Hematopoietic multipotent progenitor cell treated with erythropoietin and hydrocortisone succinate and interleukin-3 and kit ligand, for 6 days (in vitro differentiated cells): ENCODE measurements around the gene PLD1.
"Not testable (repeated sequence)": the region's sequence is repeated elsewhere in the genome, so short reads cannot be mapped to it uniquely, and the experiment has no call there.

Source experiments
- DNase-seq: peaks from one replicate; pipeline ENCODE4 v3.0.0-alpha.2; 2015

PLD1 gene

DNA sequence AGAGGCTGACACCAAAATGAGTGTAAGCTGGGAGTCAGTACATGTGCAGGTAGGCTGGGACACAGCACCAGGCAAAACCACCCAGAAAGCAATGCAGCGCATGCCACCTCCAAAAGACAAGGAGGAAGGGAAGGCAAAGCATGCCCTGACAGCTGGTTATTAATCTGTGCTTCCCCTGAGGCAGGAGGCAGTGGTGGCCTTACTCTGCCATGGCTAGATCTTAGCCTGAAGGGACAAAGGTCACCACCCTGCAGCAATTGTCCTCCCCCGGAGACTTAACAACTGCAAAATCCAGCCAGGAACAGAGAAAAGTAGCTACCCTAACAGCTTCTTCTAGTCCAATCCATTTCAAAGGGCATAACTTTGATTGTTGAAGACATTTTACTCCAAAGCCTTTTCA, 73.7 kb downstream of the PLD1 start:
- DNase-seq: no peak

DNA sequence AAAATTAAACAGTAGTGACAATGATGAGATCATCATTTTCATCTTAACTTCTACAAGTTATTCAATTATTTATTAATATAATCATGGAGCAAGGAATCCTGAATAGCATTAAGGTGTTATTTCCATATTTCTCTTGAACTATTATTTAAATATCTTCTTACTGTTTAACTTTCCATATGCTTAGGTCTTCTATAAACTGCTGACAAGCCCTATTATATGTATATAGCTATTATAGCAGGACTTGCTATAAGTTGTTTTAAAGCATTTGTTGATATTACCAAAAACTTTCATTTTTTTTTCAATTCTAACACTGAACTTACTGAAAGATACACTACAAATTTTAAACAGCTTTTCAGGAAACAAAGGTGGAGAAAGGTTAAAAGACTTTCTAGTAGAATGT, 76.7 kb downstream of the PLD1 start:
- DNase-seq: no peak

DNA sequence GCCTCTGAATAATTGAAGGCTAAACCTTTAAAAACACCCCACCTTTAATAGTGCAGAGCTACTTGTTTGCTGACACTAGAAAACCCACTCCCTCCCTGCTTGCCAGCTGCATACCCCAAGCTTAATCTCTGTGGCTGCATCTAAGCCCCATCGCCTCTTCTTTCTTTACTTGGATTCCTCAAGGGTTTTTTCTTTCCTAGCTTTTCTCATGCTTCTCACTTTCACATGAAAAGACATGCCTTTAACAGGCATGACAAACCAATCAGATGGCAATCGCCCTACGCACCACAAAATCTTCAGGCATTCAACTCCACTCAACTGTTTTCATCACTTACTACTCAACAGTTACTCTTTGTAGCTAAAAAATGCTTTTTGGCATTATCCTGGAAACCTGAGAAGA, 77.5 kb downstream of the PLD1 start:
- DNase-seq: no peak

DNA sequence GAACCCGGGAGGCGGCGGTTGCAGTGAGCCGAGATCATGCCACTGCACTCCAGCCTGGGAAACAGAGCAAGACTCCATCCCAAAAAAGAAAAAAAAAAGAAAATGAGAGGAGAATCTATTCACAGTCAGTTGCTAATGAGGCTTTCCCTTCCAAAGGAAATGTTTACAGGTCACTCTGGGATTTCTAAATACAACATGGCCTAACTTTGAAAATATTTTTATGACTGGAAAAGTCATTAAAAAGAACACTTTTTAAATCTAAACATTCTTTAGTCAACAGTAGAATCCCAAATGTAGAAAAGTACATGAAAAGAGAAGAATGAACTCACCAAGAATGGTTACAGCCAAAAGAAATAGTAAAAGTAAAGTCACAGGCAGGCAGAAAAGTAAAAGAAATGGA, 78.6 kb downstream of the PLD1 start:
- DNase-seq: no peak

DNA sequence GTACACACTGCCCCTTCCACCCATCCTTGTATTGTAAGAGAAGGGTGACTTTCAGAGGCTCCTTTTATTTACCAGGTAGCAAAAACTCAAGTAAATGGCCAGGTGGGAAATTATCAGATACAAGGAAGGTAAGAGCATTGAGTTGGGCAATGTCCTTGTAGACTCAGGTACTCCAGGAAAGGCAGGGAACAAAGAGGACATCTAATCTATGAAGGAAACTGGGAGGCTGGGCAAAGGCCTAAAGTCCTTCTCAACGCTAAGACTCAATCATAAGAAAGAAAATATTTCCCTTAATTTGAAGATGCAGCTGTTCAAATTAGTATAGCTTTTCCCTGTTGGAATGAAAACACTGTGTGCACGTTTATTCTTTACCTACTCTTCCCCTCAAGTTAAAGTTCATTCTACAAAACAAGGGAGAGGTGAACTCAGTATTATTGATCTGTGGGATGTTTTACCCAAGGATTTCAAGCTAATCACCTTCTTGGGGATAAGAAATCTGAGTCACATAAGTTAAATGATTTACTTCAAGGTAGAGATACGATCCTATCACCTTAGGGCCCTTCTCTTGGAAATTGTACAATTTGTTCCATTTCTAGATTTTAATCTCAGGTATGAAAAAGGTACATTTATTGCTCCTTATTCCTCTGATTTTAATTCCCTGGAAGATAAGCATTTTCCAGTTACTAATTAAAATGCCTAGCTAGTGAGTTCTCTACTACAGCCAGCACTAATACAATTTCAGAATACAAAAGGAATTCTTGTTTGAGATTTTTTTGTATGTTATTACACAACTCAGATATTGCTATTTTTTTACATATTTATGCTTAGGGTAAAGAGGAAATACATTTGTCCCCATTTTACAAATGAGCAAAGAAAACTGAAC, 80.6 kb downstream of the PLD1 start:
- DNase-seq: no peak

DNA sequence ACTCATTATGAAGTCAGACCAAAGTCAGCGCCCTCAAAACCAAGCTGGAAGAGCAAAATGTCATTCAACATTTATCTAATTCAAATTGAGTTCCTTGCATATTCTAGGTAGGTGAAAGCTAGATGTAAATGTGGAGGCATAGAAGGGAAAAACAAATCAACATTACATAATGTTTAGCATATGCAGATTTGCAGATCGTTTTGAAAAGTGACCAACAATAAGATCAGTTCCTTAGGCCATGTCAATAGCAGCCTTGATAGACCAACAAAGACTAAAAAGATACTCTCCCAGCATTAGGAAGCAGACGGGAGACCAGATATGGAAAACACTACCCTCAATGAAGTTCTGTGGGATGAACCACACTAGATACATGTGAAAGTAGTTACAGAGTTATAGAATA, 83.0 kb downstream of the PLD1 start:
- DNase-seq: no peak

DNA sequence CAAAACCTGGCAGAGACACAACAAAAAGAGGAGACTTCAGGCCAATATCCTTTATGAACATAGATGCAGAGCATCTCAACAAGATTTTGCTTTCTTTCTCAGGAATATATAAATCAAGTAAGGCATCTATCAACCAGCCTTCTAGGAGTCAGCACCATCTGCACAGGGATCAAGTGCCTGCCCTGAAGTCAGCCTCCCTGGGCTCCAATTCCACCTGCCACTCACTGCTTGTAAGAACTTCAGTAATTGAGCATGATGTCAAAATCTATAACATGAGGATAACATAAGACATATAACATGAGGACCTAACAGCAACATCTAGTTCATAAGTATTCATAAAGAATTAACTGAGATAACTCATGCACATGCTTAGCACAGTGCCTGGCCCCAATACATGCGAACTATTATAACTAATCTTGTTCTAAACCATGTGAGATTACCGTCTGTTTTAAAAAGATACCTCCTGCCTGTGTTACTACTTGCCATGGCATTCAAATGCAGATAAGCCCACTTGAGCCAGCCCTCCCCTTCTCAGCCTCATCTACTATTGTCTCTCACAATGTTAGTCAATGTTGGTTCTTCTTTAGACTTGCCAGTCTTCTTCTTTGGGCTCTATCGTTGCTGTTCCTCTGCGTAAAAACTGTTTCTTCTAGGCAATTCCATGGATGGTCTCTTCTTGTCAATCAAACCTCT, 91.6 kb downstream of the PLD1 start:
- peak; percentile 54 for DNase-seq

DNA sequence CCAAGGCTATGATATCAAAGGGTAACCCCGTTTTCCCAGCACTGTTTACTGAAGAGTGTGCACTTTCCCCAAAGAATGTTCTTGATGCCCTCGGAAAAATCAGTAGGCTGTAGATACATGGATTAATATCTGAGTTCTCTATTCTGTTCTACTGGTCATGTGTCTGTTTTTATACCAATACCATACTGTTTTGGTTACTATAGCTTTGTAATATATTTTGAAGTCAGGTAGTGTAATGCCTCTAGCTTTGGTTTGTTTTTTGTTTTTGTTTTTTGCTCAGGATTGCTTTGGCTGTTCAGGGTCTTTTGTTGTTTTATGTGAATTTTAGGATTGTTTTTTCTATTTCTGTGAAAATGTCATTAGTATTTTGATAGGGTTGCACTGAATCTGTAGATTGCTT, 95.1 kb downstream of the PLD1 start:
- no peak for DNase-seq

DNA sequence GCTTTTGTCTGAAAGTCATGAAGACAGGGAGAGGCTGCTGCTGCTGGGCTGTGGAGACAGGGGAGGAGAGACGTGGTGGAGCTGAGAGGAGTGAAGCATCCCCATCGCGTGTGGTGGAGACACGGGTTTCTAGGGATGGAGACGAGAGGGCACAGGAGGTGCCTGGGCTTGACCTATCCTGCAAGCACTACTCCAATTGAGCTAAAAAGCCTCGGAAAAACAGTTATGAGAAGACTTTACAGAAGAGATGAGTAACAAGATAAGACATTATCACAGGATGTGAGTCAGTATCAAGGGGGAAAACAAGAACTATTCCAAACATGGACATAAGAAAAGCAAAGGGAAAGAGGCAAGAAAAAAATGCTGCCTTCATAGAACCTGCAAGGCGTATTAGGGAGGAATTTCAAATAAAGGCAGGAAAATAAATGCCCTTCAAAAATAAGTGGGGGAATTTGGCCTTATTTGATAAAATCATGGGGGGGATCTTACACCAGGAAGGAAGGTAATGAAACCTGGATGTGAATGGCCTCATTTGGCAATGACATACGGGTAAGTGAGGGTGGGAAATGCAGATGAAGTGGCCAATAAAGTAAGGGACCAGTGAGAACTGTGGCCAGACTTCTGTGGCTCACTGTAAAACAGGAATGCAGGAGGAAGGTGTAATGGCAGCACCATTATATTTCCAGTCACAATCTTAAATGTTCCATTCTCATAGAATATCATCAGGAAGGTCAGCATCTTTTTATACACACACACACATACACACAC, 97.9 kb downstream of the PLD1 start:
- no peak for DNase-seq

DNA sequence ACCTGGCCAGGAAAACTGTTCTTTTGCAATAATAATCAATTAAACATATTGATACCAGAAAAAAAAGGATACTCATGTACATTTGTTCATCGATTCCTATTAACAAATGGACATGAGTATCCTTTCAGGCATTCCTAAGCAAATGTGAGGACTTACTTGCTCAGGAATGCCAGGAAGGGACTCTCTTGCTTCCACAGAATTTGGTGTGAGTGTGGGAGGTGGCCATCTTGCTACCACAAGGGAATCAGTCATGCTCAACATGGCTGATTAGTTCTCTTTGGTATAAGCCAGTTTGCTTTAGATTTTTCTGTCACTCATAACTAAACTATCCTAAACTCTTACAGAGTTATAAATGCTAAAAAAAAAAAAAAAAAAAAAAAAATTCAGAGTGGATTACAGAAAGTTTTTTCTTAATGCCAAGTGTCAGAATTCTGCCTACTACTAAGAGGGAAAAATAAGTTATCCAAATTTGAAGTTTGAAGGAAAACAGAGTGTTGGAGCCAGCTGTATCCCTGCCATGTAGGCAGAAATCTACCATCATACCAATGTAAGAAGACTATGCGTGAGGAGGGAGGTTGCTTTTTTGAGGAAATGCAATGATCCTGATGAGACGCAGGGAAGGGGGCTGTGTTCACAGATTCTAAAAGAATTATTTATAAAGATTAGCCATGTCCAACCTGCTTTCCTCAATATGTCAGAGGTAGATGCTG, 98.7 kb downstream of the PLD1 start:
- DNase-seq: no peak

DNA sequence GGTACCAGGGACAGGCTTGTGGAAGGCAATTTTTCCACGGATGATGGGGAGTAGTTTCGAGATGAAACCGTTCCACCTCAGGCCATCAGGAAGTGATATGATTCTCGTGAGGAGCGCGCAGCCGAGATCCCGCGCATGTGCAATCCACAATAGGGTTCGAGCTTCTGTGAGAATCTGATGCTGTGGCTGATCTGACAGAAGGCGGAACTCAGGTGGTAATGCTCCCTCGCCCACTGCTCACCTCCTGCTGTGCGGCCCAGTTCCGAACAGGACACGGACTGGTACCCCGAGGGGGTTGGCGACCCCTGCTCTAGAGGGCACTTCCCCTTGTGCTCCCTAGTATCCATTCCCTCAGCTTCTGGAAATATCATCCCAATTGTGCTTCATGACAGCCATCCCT, 99.9 kb downstream of the PLD1 start:
- no peak for DNase-seq

DNA sequence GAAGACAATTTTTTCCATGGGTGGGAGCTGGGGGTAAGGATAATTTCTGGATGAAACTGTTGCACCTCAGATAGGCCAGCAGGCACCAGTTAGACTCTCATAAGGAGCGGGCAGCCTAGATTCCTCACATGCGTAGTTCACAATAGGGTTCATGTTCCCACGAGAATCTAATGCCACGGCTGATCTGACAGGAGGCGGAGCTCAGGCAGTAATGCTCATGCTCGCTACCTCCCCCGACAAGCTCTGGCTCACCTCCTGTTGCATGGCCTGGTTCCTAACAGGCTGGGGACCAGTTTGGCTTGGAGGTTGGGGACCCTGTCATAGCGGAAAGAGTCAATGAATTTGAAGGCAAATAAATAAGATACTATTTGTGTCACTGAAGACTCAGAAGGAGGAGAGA, 105.5 kb downstream of the PLD1 start:
- no peak for DNase-seq

DNA sequence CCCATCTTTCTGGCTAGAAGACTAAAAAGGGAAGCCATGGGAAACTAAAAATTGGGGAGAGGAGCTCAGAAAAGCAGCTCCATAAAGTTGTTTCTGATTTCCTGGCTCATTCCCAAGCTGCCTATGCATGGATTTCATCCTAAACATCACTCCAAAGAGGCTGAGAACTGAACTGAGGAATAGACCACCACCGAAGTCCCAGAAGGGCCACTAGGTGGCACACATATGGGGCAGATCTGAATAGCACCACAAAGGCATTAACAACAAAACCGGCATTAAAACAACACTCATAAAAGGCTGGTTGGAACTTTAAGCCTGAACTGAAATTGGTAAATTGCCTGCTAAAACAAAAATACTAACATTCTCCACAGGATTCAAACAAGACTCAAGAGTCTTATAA, 106.3 kb downstream of the PLD1 start:
- DNase-seq: peak; percentile 75

DNA sequence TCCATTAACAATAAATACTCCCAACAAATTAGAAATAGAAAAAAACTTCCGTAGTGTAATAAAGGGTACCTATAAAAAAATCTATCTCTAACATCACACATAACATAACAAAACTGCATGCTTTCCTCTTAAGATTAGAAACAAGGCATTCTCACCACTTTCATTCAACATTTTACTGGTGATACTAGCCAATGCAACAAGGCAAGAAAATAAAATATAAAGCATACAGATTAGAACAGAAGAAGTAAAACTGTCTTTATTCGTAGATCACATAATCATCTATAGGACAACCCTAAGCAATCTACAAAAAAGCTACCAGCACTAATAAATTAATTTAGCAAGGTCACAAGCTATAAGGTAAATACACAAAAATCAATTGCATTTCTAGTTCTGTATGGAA, 107.1 kb downstream of the PLD1 start:
- no peak for DNase-seq

DNA sequence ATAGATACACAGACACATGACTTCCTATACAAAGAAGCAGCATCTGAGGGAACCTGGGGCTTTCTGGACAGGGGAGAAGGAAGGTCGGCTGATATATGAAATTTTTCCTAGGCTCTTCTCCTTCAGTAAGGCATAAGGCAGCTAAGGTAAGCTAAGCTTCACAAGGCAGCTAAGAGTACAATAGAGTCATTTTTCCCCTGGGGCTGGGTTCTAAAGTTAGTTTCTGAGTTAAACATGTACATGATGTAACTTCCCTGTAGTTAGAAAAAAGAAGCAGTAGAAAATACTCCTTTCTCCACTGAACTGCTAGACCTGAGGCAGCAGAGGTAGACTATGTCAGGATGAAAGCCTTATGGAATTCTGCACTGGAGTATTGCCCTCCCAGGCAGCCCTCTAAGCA, 109.6 kb downstream of the PLD1 start:
- no peak for DNase-seq

DNA sequence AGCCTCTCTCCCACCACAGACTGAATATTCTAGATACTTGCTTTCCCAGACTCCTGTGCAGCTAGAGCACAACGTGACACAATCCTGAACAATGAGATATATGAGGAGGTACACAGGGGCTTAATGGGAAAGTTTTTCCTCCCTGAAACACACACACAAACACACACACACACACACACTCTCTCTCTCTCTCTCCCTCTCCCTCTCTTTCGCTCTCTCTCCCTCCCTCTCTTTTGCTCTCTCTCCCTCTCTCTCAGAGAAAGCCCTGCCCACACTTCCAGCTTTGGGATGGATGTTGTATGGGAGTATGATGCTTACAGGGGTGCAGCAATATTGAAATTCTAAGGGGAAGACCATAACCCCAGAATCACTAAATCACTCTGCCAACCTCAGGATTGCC, 110.1 kb downstream of the PLD1 start:
- no peak for DNase-seq

DNA sequence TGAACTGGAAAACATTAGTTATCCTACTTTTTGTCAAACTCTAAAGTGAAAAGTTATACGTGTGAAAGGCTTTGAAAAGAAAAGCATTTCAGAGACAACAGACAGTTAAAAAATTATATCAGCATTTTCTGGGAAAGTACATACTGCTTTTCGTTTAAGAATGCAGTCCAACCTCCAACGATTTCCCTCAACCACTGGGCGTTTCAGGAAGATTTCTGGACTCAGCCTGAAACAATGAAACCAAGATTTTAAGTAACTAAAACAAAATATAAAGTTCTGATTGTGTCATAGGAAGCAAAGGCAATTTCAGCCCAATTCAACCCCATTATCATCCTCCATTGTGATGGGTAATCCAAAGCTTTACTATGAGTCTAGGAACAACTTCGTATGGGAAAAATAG, 110.7 kb downstream of the PLD1 start:
- DNase-seq: no peak

DNA sequence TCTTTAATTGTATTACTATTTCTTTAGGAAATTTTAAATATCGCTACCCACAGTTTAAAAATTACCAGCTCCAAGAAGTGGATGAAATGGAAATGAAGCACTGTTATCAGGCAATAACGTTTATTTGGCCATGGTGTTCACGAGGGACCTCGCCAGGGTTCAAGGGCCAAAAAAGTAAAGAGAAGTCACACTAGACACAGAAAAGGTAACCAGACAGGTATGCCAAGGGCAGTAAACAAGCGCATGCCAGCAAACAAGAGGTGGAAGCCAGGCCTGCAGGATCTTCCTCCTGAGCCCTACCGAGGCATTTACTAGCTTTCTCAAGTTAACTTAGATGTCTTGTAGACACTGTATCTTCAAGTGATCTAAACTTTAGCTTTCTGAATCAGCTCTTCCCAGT, 113.5 kb downstream of the PLD1 start:
- no peak for DNase-seq

DNA sequence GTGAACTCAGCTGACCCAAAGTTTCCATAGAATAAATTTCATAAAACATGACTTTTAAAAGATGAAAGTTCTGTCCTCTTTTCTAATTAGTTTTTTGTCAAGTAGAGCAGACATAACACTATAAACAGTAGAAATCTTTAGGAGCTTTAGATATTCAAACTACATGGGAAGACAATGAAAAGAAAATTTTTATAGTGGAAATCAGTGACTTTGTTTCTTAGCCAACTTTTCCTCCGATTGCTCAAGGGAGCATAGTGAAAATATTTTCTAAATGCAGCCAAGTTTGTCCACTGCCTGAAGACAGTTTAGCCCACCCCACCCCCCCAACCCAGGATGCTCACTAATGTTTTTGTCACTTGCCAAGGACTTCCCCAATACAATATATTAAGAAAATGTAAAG, 114.9 kb downstream of the PLD1 start:
- DNase-seq: no peak

DNA sequence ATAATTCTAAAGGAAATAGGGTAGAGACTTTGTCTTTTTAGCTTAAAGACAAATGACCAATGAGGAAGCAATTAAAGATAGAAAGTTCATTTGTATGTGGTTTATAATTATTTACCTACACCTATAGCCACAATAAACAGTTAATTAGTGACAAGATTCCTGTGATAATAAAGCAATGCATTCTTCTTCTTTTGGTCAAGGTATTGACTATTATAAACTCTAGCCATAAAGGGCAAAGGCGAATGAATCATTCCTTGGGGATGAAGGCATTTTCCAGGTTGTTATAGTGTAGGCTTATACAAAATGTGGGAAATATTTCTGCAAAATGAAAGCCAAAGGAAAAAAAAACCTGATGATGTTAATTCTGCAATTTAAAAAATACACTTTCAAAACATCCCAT, 115.4 kb downstream of the PLD1 start:
- DNase-seq: no peak

DNA sequence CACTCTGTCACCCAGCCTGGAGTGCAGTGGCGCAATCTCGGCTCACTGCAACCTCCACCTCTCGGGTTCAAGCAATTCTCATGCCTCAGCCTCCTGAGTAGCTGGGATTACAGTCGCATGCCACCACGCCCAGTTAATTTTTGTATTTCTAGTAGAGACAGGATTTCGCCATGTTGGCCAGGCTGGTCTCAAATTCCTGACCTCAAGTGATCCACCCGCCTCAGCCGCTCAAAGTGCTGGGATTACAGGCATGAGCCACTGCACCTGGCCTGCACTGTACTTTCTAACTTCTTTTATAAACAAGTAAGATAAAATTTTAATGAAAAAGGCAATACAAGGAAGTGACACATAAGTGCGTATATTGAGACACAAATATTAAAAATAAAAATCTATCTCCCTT, 117.7 kb downstream of the PLD1 start:
- not testable (repeated sequence) for DNase-seq

DNA sequence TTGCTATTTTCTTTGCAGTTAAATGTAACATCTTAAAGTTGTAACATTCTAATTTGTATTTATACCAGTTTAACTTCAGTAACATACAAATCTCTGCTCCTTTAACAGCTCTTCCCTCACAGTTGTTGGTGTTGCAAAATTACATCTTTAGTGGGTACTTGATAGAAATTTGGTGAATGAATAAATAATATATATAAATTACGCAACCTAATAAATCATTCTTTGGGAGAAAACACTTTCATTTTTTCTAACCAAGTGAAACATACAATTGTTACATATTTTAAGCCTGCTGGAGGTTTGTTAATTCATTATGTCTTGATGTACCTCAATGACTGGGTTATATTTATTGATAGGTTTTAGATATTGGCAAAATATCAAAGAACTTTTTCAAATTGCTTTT, 118.8 kb downstream of the PLD1 start:
- no peak for DNase-seq

DNA sequence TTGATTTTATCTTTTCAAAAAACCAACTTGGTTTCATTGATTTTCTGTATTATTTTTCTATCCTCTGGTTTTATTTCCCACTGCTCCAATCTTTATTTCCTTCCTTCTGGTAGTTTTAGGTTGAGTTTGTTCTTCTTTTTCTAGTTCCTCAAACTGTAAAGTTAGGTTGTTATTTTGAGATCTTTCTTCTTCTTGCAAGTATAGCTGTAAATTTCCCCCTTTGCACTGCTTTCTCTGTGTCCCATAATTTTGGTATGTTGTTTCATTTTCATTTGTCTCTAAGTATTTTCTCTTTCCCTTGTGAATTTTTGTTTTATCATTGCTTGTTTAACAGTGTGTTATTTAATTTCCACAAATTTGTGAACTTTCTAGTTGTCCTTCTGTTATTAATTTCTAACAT, 120.0 kb downstream of the PLD1 start:
- DNase-seq: no peak
